Stimulated activated CD4-positive, alpha-beta T cell treated with anti-CD3 and anti-CD28 coated beads, Interleukin-2, amount 100 ng/mL, for 48 hours (primary cell): ENCODE measurements around the gene ZNF598.
"Not testable (repeated sequence)": the region's sequence is repeated elsewhere in the genome, so short reads cannot be mapped to it uniquely, and the experiment has no call there.

Source experiments
- DNase-seq, 2 donors: peaks; one replicate each; pipeline ENCODE4 v3.0.0-alpha.2; 2020

Gene ZNF598

DNA sequence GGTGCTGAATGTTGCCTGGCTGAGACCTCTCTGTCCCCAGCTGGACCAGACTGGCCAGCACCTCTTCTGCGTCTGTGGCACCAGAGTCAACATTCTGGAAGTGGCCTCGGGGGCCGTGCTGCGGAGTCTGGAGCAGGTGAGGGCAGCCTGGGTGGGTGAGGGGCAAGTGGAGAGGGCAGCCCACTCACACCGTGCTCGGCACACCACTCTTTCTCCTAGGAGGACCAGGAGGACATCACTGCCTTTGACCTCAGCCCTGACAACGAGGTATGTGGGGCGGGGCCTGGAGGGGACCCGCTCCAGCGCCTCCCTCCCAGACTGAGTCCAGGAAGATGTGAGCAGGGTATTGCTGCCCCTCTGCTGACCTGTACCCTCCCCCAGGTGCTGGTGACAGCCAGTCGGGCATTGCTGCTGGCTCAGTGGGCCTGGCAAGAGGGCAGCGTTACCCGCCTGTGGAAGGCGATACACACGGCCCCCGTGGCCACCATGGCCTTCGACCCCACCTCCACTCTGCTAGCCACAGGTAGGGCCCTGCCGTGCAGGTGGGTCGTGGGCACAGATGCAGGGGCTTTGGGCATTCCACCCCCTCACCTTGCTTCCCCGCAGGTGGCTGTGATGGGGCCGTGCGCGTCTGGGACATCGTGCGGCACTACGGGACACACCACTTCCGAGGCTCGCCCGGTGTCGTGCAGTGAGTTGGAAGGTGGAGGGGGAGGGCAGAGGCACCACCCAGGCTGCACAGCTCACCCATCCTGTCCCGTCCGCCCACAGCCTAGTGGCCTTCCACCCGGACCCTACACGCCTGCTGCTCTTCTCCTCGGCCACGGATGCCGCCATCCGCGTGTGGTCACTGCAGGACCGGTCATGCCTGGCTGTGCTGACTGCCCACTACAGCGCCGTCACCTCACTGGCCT lies 35.2 kb downstream of the ZNF598 start:
- DNase-seq, result no peak

DNA sequence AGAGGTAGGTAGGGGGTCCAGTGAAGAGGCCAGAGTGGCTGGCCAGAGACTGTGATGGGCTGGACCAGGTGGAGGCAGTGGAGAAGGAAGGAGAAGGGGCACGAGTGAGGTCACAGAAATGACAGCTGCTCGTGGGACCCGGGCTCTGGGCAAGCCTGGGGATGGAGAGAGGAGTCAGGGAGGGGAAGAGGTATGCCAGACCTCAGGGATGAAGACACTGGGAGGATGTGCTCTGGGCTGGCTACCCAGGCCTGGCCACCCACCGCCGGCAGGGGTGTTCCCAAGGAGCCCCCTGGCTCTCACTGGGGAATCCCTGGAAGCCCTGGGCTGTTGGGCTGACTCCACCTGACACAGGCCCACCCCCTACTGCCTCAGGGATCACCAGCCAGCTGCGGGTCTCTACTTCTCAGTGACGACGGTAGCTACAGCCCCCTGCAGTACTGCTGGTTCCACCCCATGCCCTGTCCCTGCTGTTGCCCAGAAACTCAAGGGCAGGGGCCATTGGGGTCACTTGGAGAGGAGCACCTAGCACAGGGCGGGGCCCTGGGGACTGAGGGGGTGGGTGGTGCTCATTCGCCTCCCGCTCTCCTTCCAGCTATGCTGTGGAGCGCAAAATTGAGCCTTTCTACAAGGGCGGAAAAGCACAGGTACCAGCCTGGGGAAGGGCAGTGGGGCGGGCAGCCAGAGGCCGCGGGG lies 36.0 kb downstream of the ZNF598 start:
- no peak for DNase-seq

GRCh38 chr16:1972490-1972877 lies 37.1 kb downstream of the ZNF598 start:
- DNase-seq, result no peak

GRCh38 chr16:1971796-1972489 lies 37.7 kb downstream of the ZNF598 start, which contains the start of gene TBL3:
TSS of gene TBL3 (plus strand) at chr16:1972053. CDS start at chr16:1972165, 112 bp downstream.
- DNase-seq, result peak; percentile 97

GRCh38 chr16:1968146-1968953 lies 41.3 kb downstream of the ZNF598 start:
- no peak for DNase-seq

- no peak for DNase-seq
These were observed 43.2 kb downstream of the ZNF598 start, which contains the start of gene RNF151 for GRCh38 chr16:1966460-1966859. TSS of gene RNF151 (plus strand) at chr16:1966856. CDS start at chr16:1966882, 26 bp downstream.

DNA sequence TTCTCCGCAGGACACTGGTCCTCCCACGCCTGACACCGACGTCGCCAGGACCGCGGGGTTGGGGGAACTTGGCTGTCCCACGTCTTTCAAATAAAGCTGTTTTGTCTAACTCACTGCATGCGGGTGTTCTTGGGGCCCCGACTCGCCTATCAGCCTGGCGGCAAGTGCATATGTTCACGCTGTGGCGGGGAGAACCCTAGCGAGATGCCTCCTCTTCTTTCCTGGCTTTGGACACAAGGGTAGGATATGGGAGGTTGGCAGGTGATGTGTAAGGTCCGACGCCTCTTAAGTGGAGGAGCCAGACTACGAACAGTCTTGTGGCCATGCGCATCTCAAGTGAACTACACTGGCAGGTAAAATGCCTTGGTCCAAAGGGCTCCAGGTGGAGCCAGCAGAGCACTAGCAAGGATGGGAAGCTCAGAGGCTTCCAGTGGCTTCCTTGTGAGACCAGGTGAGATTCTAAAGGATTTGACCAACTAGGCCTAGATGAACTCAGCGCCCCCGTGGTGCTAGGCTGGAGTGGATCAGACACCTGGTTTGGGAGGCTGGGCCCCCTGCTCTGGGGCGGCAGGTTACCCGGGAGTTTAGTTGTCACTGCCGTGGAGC lies 44.1 kb downstream of the ZNF598 start:
- no peak for DNase-seq

DNA sequence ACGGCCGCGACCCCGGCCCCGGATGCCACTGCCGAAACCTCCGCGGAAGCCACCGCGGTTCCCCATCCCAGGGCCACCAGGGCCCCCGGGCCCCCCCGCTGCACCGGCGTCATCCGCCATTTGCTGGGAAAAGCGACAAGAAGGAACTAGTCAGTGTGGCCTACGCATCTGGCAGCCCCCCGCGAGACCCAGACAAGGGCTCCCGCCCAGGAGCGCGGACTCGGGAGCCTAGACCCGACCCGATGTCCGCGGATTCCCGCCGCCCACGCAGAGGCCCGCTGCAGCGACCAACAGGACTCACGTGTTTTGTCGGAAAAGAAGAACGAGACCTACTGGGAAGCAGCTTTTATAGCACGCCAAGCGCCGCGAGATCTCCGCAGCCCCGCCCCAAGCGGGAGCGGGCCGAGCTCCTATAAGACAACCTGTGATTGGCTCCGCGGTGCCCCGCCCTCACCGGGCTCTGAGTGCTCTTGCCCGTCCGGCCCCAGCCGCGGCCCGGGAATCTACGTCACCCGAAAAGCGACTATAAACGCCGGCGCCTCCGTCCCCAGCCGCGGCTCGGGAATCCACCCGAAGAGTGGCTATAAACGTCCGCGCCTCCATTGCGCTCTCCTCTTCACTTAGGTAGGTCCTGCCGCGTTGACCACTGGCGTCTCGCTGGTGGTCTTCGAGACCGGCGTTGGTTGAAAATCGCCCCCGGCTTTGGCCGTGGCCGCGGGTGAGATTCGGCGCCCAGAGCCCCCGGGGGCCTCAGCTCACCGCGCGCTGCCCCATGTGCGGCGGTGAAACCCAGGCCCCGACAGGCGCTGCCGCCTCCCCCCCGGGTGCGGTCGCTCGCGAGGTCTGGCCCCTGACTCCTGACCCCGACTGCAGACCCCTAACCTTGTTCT lies 44.9 kb downstream of the ZNF598 start, which contains the start of gene RPS2:
TSS of gene RPS2 (minus strand) at position 321 of the 890 bp plus-strand sequence. CDS start at position 120, 201 bp downstream.
- peak; percentile 97 to 99 for DNase-seq

DNA sequence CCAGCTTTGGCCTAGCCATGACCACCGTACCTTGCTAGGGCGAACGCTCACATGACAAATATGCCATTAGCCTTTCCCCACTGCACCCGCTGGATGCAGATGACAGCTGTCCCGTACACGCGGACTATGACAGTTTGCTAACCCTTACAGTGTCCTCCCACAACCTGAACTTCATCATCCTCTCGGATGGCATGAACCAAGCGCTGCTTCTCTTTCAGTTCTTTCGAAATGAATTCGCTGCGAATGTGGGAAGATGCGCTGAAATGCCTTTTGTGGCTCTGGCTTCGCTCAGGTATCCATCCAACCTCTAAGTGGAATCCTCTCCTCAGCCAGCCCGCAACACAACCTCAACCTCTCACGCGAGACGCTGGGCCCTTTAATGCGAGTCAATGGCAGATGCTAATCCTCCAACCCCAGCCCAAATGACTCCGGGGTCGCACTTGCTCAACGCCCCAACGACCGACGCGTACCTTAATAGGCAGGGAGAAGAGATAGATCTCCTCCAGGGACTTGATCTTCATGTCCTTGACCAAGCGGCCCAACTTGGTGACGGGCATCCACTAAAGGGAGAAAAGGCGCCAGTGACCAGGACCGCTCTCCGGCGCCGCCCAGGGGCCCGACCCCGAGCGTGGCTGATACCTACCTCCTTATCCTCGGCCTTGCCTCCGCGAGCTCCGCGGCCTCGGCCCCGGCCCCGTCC lies 45.7 kb downstream of the ZNF598 start:
- DNase-seq, result peak in 1 of 2 donors; percentile 46

- not testable (repeated sequence) for DNase-seq
These were observed 47.2 kb downstream of the ZNF598 start for GRCh38 chr16:1962161-1963153.

DNA sequence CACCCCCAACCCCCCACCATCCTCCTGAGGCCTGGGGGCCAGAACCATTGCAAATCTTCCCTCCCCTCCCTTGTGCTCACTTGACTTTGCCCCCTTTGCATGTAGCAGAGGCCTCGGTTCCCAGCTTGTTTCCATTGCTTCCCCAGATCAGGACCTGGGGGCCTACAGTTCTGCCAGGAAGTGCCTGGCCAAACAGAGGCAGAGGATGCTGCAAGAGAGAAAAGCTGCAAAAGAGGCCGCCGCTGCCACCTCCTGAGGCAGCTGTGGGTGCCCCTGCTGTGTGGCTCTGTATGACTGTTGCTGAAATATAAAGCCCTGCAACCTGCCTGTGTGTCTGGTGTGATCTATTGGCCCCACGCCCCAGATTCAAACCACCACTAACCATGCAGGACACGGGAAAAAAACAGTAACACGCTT lies 48.0 kb downstream of the ZNF598 start:
- DNase-seq, result no peak

GRCh38 chr16:1960665-1961630 lies 48.7 kb downstream of the ZNF598 start:
- DNase-seq, result peak; percentile 54 to 56

- peak; percentile 90 to 93 for DNase-seq
These were observed 50.2 kb downstream of the ZNF598 start, which contains the start of gene NDUFB10 for GRCh38 chr16:1959269-1960039. TSS of gene NDUFB10 (plus strand) at chr16:1959538. CDS start at chr16:1959625, 87 bp downstream.

DNA sequence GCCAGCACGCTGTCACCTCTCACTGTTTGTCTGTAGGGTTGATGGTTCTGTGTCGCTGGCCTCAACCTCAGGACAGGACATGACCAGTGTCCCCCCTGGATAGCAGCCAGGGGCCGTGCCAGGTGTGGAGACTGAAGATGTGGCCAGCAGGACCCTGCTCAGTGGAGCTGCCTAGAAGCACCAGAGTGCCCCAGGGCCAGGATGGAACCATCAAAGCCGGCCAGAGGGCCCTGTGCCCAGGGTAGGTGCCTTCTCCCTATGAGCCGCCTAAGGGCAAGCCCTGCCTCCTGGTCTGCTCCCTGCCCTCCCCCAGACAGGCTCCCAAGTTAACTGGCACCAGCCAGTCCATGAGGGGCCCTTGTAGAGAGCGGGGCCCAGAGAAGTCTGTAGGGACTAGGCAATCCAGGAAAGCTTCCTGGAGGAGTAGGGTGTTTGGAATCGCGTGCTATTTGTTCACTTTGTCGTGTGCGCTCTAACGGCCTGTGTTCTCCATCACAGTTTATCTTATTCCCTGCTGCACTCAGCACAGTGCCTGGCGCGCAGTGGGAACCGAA lies 50.8 kb downstream of the ZNF598 start:
- no peak for DNase-seq

- not testable (repeated sequence) for DNase-seq
These were observed 51.5 kb downstream of the ZNF598 start for GRCh38 chr16:1958143-1958491.
